ENCODE data around the gene DDC. TPM values are rescaled to one million over a fixed set of nuclear protein-coding genes. Genes with fewer than 3 reads are reported as not detected.

DDC gene
- total RNA-seq, 1 donor from 2014 or later: not detected

GRCh38 chr7:50497968-50498367 is 67.2 kb downstream of the DDC start:
- no peaks in the 10 kb centered on the region for H3K27me3 ChIP-seq
- peaks cover 0 to 10% of the 10 kb centered on the region in 2 donors for H3K4me1 ChIP-seq
- DNase-seq (ENCODE audit: low spot score in 2 of 2): no peak
- H3K4me3 ChIP-seq: no peak overlapping the region
- TF ChIP-seq CTCF (IDR thresholded peaks at IDR 0.05): no peak
- H3K36me3 ChIP-seq: no peaks in the 10 kb centered on the region
- no peaks in the 10 kb centered on the region for H3K9me3 ChIP-seq
- no peak overlapping the region for H3K27ac ChIP-seq
- intact Hi-C loops (cut with DNase I): no loop called here

- Histone ChIP-seq H3K27me3 (no peaks in the 10 kb centered on the region), H3K27ac (no peak overlapping the region), H3K36me3 (no peaks in the 10 kb centered on the region), H3K4me3 (no peak overlapping the region), H3K4me1 (peaks cover 0 to 7% of the 10 kb centered on the region in 2 donors), H3K9me3 (no peaks in the 10 kb centered on the region)
- intact Hi-C loops (cut with DNase I): no loop called here
- no peak for TF ChIP-seq CTCF (IDR thresholded peaks at IDR 0.05)
- no peak for DNase-seq (ENCODE audit: low spot score in 2 of 2)
Observed at GRCh38 chr7:50497068-50497642, 68.0 kb downstream of the DDC start.

GRCh38 chr7:50496569-50496968 is 68.6 kb downstream of the DDC start:
- no peak for DNase-seq (ENCODE audit: low spot score in 2 of 2)
- Histone ChIP-seq H3K4me3 (no peak overlapping the region), H3K9me3 (no peaks in the 10 kb centered on the region), H3K27ac (no peak overlapping the region), H3K4me1 (peaks cover 0 to 2% of the 10 kb centered on the region in 2 donors), H3K36me3 (no peaks in the 10 kb centered on the region), H3K27me3 (no peaks in the 10 kb centered on the region)
- no peak for TF ChIP-seq CTCF (IDR thresholded peaks at IDR 0.05)
- intact Hi-C loops (cut with DNase I): no loop called here

GRCh38 chr7:50495746-50496145 is 69.5 kb downstream of the DDC start:
- Histone ChIP-seq H3K9me3 (no peaks in the 10 kb centered on the region), H3K4me3 (no peak overlapping the region), H3K36me3 (no peaks in the 10 kb centered on the region), H3K27ac (no peak overlapping the region), H3K27me3 (no peaks in the 10 kb centered on the region), H3K4me1 (no peaks in the 10 kb centered on the region)
- intact Hi-C loops (cut with DNase I): no loop called here
- DNase-seq (ENCODE audit: low spot score in 2 of 2): no peak
- TF ChIP-seq CTCF (IDR thresholded peaks at IDR 0.05): no peak

- H3K9me3 ChIP-seq: no peaks in the 10 kb centered on the region
- H3K36me3 ChIP-seq: no peaks in the 10 kb centered on the region
- H3K27ac ChIP-seq: no peak overlapping the region
- intact Hi-C loops (cut with DNase I): no loop called here
- no peak for DNase-seq (ENCODE audit: low spot score in 2 of 2)
- H3K4me3 ChIP-seq: no peak overlapping the region
- no peaks in the 10 kb centered on the region for H3K4me1 ChIP-seq
- H3K27me3 ChIP-seq: no peaks in the 10 kb centered on the region
- no peak for TF ChIP-seq CTCF (IDR thresholded peaks at IDR 0.05)
Observed at GRCh38 chr7:50492770-50493519, 72.3 kb downstream of the DDC start.
